HCT116 (cell line): Measurements from ENCODE around the gene BMPER.

Experiments used
- CTCF ChIP-seq, 3 experiments: fragments of 200-600 bp in 1 of 3; sonication (generic) in 1 of 3; IDR thresholded peaks in 2 of 3; conservative IDR thresholded peaks in 1 of 3; 2 replicates each; pipeline ENCODE4 v1.5.1; 2012 to 2017; ENCODE audit warnings: low read depth in 2 of 3, low read length in 2 of 3, antibody characterized with exemption in 1 of 3, borderline replicate concordance in 1 of 3, control low read depth in 1 of 3, mild to moderate bottlenecking in 1 of 3, mixed read lengths in 1 of 3, mixed run types in 1 of 3, moderate library complexity in 1 of 3; ENCODE audit not compliant: insufficient read depth in 1 of 3
- EGR1 ChIP-seq: IDR thresholded peaks from 2 replicates; pipeline ENCODE4 v1.6.1; 2012; ENCODE audit warnings: low read depth
- ELF1 ChIP-seq: IDR thresholded peaks from 2 replicates; pipeline ENCODE4 v1.6.1; 2012; ENCODE audit warnings: low read depth, borderline replicate concordance
- EZH2phosphoT487 ChIP-seq: fragments of 200-600 bp; IDR thresholded peaks from 2 replicates; pipeline ENCODE4 v1.6.1; 2018; ENCODE audit warnings: antibody characterized with exemption, borderline replicate concordance
- FOSL1 ChIP-seq: IDR thresholded peaks from 2 replicates; pipeline ENCODE4 v1.6.1; 2012; ENCODE audit warnings: low read depth
- POLR2A ChIP-seq: IDR thresholded peaks from 2 replicates; pipeline ENCODE4 v1.7.0; 2011; ENCODE audit warnings: borderline replicate concordance; ENCODE audit not compliant: insufficient read depth, insufficient read length; ENCODE audit errors: extremely low read depth
- POLR2AphosphoS5 ChIP-seq: IDR thresholded peaks from 2 replicates; pipeline ENCODE4 v1.6.1; 2011; ENCODE audit warnings: mild to moderate bottlenecking, low read depth, low read length, moderate library complexity
- SIN3A ChIP-seq: IDR thresholded peaks from 2 replicates; pipeline ENCODE4 v1.6.1; 2012; ENCODE audit warnings: low read depth
- SP1 ChIP-seq: IDR thresholded peaks from 2 replicates; pipeline ENCODE4 v1.6.1; 2012; ENCODE audit warnings: low read depth
- YY1 ChIP-seq: IDR thresholded peaks from 2 replicates; pipeline ENCODE4 v1.6.1; 2011; ENCODE audit warnings: low read length, low read depth, moderate library complexity, mild to moderate bottlenecking; ENCODE audit not compliant: insufficient replicate concordance; ENCODE audit errors: extremely low read depth
- ZNF274 ChIP-seq: fragments of 200-500 bp; sonication (Bioruptor generic); IDR thresholded peaks from 2 replicates; pipeline ENCODE4 v1.6.1; 2014; ENCODE audit warnings: mild to moderate bottlenecking, low read depth, low read length, inconsistent platforms
- TF ChIP-seq, protein P1 (sequence below): IDR thresholded peaks from 2 replicates; pipeline ENCODE4 v1.6.1; 2012
- TF ChIP-seq, protein P2 (sequence below): IDR thresholded peaks from 2 replicates; pipeline ENCODE4 v1.6.1; 2012
- TF ChIP-seq, protein P3 (sequence below): IDR thresholded peaks from 2 replicates; pipeline ENCODE4 v1.6.1; 2012; ENCODE audit warnings: low read depth

- TF ChIP-seq, protein P1, sequence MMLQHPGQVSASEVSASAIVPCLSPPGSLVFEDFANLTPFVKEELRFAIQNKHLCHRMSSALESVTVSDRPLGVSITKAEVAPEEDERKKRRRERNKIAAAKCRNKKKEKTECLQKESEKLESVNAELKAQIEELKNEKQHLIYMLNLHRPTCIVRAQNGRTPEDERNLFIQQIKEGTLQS: no peak
- TF ChIP-seq CTCF (IDR thresholded peaks at IDR 0.05 in 2 of 3, conservative IDR thresholded peaks at IDR 0.05 in 1 of 3; ENCODE audit: borderline replicate concordance in 1 of 3, insufficient read depth in 1 of 3, low read depth in 2 of 3, low read length in 2 of 3) (no peak), POLR2AphosphoS5 (no peak), SP1 (no peak), ELF1 (no peak), ZNF274 (no peak), POLR2A (no peak), EZH2phosphoT487 (no peak), EGR1 (no peak), FOSL1 (no peak), SIN3A (no peak), YY1 (no peak)
- TF ChIP-seq, protein P2, sequence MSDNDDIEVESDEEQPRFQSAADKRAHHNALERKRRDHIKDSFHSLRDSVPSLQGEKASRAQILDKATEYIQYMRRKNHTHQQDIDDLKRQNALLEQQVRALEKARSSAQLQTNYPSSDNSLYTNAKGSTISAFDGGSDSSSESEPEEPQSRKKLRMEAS: no peak
- TF ChIP-seq, protein P3, sequence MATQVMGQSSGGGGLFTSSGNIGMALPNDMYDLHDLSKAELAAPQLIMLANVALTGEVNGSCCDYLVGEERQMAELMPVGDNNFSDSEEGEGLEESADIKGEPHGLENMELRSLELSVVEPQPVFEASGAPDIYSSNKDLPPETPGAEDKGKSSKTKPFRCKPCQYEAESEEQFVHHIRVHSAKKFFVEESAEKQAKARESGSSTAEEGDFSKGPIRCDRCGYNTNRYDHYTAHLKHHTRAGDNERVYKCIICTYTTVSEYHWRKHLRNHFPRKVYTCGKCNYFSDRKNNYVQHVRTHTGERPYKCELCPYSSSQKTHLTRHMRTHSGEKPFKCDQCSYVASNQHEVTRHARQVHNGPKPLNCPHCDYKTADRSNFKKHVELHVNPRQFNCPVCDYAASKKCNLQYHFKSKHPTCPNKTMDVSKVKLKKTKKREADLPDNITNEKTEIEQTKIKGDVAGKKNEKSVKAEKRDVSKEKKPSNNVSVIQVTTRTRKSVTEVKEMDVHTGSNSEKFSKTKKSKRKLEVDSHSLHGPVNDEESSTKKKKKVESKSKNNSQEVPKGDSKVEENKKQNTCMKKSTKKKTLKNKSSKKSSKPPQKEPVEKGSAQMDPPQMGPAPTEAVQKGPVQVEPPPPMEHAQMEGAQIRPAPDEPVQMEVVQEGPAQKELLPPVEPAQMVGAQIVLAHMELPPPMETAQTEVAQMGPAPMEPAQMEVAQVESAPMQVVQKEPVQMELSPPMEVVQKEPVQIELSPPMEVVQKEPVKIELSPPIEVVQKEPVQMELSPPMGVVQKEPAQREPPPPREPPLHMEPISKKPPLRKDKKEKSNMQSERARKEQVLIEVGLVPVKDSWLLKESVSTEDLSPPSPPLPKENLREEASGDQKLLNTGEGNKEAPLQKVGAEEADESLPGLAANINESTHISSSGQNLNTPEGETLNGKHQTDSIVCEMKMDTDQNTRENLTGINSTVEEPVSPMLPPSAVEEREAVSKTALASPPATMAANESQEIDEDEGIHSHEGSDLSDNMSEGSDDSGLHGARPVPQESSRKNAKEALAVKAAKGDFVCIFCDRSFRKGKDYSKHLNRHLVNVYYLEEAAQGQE: no peak
These were observed 173.5 kb downstream of the BMPER start for GRCh38 chr7:34078864-34079263.
